T-helper 1 cell (primary cell): ENCODE results near the gene ABTB1.

Source experiments
- DNase-seq, 5 donors: peaks; one replicate each; pipeline ENCODE4 v3.0.0-alpha.2; 2012 to 2020

Gene ABTB1

DNA sequence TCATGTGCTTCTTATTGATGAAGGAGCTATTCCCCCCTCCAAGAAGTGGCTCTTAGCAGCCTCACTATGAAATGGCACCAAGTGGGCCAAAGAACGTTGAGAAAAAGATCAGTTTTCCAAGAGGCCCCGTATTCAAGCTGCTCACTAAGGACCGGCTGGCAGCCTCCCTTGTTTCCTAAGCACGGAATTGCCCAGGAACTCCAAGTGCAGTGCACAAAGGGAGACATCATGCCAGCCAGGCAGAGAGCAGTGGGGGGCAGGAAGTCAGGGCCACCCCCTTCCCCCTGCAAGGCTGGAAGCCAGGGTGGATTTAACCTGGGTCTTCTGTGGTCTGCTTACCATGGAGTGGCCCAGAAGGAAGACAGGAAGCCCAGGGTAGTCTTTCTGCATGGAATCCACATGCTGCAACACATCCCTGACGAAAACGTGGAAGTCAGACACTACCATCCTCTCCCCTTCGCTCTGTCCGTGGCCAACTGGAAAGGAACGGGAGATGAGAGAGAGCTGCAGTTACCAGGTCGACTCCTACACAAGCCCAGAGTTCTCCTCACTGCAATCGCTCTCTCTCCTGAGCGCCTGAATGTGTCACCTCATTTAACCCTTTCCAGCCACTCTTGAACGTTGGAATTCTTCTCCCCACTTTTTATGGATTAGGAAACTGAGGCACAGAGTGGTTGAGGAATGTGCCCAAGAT lies 49.5 kb downstream of the ABTB1 start:
- no peak for DNase-seq

DNA sequence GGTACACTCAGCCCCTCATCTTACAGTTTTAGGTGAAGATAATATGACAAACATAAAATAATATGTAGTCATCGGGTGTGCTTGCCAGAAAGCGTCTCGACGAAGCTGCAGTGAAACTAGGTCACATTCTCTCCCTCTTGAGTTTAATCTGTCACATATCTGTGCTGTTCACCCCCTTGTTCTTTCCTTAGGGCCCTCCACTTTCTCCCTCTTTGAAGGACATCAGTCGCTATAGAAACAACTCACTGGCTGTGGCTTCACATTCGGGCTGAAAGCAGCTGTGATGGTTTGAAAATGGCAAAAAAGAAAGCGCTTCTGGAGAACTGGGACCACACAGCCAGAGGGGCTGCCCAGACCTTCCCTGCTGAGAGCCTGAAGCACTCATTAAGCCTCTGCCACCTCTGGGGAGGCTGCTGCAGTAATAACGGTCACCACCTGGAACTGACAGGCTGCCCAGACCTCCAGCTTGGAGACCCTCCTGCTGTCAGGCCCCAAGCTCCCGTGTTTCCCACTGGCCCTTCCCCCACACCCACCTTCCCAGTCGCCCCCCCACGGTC lies 50.3 kb downstream of the ABTB1 start:
- DNase-seq: no peak

- DNase-seq: no peak
Measured at GRCh38 chr3:127726894-127727293, 54.1 kb downstream of the ABTB1 start.

DNA sequence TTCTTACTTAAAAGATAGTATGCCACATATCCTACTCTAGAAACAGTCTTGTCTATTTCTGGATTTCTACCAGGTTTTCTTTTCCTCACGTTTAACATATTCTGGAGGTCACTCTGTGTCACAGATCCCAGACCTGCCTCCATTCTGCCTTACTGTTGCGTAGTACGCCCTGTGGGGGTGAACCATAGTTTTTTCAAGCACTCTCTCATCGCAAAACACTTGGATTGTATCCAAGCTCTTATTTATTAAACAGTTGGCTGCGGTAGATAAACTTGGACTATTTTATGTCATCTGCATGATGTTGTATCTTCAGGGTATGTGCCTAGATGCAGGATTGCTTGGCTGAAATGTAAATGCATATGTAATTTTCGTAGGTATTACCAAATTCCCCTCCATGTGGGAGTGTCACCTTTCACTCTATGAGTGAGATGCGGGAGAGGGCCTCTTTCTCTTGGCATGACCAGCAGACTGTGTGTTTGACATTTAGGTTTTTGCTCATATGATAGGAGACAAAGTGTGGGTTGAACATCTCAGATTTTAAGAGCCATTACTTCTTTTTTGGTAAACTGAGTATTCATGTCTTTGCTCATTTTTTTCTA lies 55.8 kb downstream of the ABTB1 start:
- DNase-seq: no peak

DNA sequence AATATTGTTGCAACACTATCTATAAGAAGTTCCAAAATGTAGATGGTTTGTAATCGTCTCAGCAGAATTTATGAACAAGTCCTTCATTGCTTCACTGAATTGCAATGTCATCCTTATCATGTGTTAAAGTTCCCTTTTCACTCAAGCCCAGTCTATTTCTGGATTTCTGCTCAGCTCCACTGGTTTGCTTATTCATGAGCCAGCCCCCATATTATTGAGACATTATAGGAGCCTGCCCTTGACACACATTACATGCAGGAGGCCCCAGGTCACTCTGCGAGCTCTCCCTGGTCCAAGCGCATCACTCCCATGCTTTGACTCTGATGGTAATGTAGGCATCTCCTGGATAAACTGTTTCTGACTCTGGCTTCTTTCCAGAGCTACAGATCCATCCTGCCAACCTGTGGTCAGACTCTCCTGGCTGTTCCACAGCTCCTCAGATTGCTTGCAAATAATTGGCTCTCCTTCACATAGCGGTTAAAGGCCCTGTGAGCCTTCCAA lies 56.9 kb downstream of the ABTB1 start:
- no peak for DNase-seq

DNA sequence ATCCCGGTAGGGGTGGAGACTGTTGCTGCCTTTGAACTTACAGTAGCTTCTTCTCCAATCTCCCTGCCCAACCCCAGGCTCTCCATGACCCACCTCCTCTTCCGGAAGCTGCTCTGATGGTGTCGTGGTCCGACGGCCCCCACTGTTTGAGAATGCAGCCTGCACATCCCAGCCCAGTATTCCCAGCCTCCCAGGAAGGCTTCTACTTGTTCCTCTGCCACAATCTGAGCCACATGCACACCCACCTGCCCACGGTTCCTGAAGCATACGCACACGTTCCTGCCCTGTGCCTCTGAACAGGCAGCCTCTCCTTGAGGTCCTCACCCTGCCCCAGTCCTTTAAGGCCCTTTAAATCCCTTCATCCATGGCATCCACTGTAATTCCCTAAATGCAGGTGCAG lies 57.4 kb downstream of the ABTB1 start:
- no peak for DNase-seq
